KOPT-K1 (cell line): Measurements from ENCODE around the gene CD300E.

Experiments used
- H3K27ac ChIP-seq: fragments of 200-600 bp; sonication (generic); 2 replicates; pipeline ENCODE4 v1.5.1; 2016; ENCODE audit warnings: antibody characterized with exemption, mild to moderate bottlenecking, low read depth, low read length; ENCODE audit not compliant: poor library complexity, severe bottlenecking
- H3K36me3 ChIP-seq: fragments of 200-600 bp; sonication (generic); 2 replicates; pipeline ENCODE4 v1.5.1; 2017; ENCODE audit warnings: antibody characterized with exemption, mild to moderate bottlenecking, low read length, moderate library complexity; ENCODE audit not compliant: insufficient read depth
- H3K9me3 ChIP-seq: fragments of 200-600 bp; sonication (generic); 2 replicates; pipeline ENCODE4 v1.5.1; 2017; ENCODE audit warnings: antibody characterized with exemption, low read length, mild to moderate bottlenecking; ENCODE audit not compliant: insufficient read depth, poor library complexity, severe bottlenecking

CD300E gene

GRCh38 chr17:74569020-74570003 lies 54.2 kb downstream of the CD300E start:
- H3K9me3 ChIP-seq = no peaks in the 10 kb centered on the region
- H3K36me3 ChIP-seq = no peaks in the 10 kb centered on the region
- H3K27ac ChIP-seq = no peak overlapping the region

- no peaks in the 10 kb centered on the region for H3K9me3 ChIP-seq
- no peak overlapping the region for H3K27ac ChIP-seq
- no peaks in the 10 kb centered on the region for H3K36me3 ChIP-seq
These were observed 55.2 kb downstream of the CD300E start for GRCh38 chr17:74568106-74568873.

GRCh38 chr17:74567397-74567796 lies 56.1 kb downstream of the CD300E start, which contains the start of gene CD300H:
Gene CD300H, minus strand, starts transcription at chr17:74567509.
- Histone ChIP-seq H3K9me3 (no peaks in the 10 kb centered on the region), H3K36me3 (no peaks in the 10 kb centered on the region), H3K27ac (no peak within 1 kb of the TSS)

- H3K36me3 ChIP-seq = no peaks in the 10 kb centered on the region
- no peak overlapping the region for H3K27ac ChIP-seq
- no peaks in the 10 kb centered on the region for H3K9me3 ChIP-seq
These were observed 57.3 kb downstream of the CD300E start for GRCh38 chr17:74566132-74566753.

- no peaks in the 10 kb centered on the region for H3K9me3 ChIP-seq
- H3K27ac ChIP-seq = no peak overlapping the region
- H3K36me3 ChIP-seq = no peaks in the 10 kb centered on the region
These were observed 58.4 kb downstream of the CD300E start for GRCh38 chr17:74565126-74565525.

- Histone ChIP-seq H3K9me3 (peaks cover 5% of the 10 kb centered on the region), H3K27ac (no peak overlapping the region), H3K36me3 (no peaks in the 10 kb centered on the region)
These were observed 60.2 kb downstream of the CD300E start for GRCh38 chr17:74563358-74563757.

- H3K9me3 ChIP-seq = peaks cover 11% of the 10 kb centered on the region
- no peak overlapping the region for H3K27ac ChIP-seq
- no peaks in the 10 kb centered on the region for H3K36me3 ChIP-seq
These were observed 62.0 kb downstream of the CD300E start for GRCh38 chr17:74561586-74561985.
